Esophagus muscularis mucosa (tissue), 2 donors: ENCODE results near the gene ARV1.

Source experiments
- EP300 ChIP-seq: sonication (generic); formaldehyde crosslinking; IDR thresholded peaks from one replicate; pipeline ENCODE4 v1.6.1; 2017; ENCODE audit warnings: antibody characterized with exemption
- POLR2A ChIP-seq: fragments of 450-650 bp; IDR thresholded peaks from one replicate; pipeline ENCODE4 v1.6.1; 2017; ENCODE audit warnings: antibody characterized with exemption, moderate library complexity, mild to moderate bottlenecking, low read depth

DNA sequence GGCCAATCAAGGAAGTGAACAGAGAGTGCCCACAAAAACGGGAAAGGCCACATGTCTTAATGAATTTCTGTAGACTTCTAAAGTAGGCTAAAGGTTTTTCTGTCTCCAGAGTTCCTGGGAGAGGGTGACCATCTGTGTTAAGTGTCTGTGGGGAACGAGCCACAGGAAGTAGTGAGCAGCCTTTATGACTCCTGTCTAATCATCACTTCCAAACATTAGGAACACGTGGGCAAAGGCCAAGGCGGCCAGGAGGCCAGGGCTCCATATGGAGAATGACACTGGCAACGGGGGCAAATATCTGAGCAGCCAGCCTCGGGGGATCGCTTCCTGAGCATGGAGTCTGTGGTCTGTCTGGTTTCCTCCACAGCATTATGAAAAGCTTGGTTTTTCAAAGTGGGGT, 54.1 kb downstream of the ARV1 start:
- no peak for TF ChIP-seq POLR2A
- TF ChIP-seq EP300 = no peak
